AG09309 (cell line): ENCODE data around the gene TMEM200A.

ENCODE experiments used
- DNase-seq: peaks from one replicate; pipeline ENCODE4 v3.0.0-alpha.2; 2010; ENCODE audit warnings: low read depth
- H3K4me3 ChIP-seq: 2 replicates; pipeline ENCODE4 v1.5.1; 2011; ENCODE audit warnings: mild to moderate bottlenecking, low read depth, low read length, moderate library complexity; ENCODE audit not compliant: control insufficient read depth
- CTCF ChIP-seq: IDR thresholded peaks from 2 replicates; pipeline ENCODE4 v1.5.1; 2011; ENCODE audit warnings: mild to moderate bottlenecking, low read depth, low read length, inconsistent platforms; ENCODE audit not compliant: insufficient read depth, control insufficient read depth; ENCODE audit errors: missing control alignments

Gene TMEM200A

GRCh38 chr6:130385064-130385695 is 19.4 kb downstream of the TMEM200A start:
- peak; percentile 52 for DNase-seq
- no peak overlapping the region for H3K4me3 ChIP-seq
- no peak for TF ChIP-seq CTCF

- DNase-seq: no peak
- no peak for TF ChIP-seq CTCF
- H3K4me3 ChIP-seq: no peak overlapping the region
These were observed 23.3 kb downstream of the TMEM200A start for GRCh38 chr6:130389142-130389541.

- no peak for DNase-seq
- no peak overlapping the region for H3K4me3 ChIP-seq
- no peak for TF ChIP-seq CTCF
These were observed 25.1 kb downstream of the TMEM200A start for GRCh38 chr6:130390890-130391289.

- no peak for TF ChIP-seq CTCF
- H3K4me3 ChIP-seq: no peak overlapping the region
- no peak for DNase-seq
These were observed 27.5 kb downstream of the TMEM200A start for GRCh38 chr6:130393306-130393705.

- no peak for DNase-seq
- no peak for TF ChIP-seq CTCF
- no peak overlapping the region for H3K4me3 ChIP-seq
These were observed 28.4 kb downstream of the TMEM200A start for GRCh38 chr6:130394246-130394645.

- H3K4me3 ChIP-seq: no peak overlapping the region
- no peak for DNase-seq
- no peak for TF ChIP-seq CTCF
These were observed 29.3 kb downstream of the TMEM200A start for GRCh38 chr6:130395164-130395563.
